Neural cell (in vitro differentiated cells): ENCODE data around the gene C5. TPM values are rescaled to one million over a fixed set of nuclear protein-coding genes. Genes with fewer than 3 reads are reported as not detected.

ENCODE experiments used
- H2AFZ ChIP-seq: fragments of 200-600, 300-800 bp; sonication (generic), shearing (Covaris generic); 2 replicates; pipeline ENCODE4 v1.6.0; 2014; ENCODE audit warnings: low read depth, mild to moderate bottlenecking, antibody characterized with exemption, low read length, moderate library complexity
- H3F3A ChIP-seq: fragments of 200-600 bp; shearing (Covaris generic); 2 replicates; pipeline ENCODE4 v1.6.1; 2016; ENCODE audit warnings: mild to moderate bottlenecking, moderate library complexity, mixed read lengths, antibody characterized with exemption, low read length; ENCODE audit not compliant: insufficient read depth, poor library complexity, severe bottlenecking
- H3K27ac ChIP-seq: fragments of 200-600, 300-800 bp; sonication (generic), shearing (Covaris generic); 2 replicates; pipeline ENCODE4 v1.5.1; 2014; ENCODE audit warnings: mild to moderate bottlenecking, low read length, moderate library complexity
- H3K27me3 ChIP-seq: fragments of 300-800, 200-600 bp; sonication (generic), shearing (Covaris generic); 2 replicates; pipeline ENCODE4 v1.6.0; 2014; ENCODE audit warnings: mild to moderate bottlenecking, low read depth, low read length, moderate library complexity; ENCODE audit not compliant: insufficient read depth
- H3K36me3 ChIP-seq: fragments of 300-800, 200-600 bp; sonication (generic), shearing (Covaris generic); 2 replicates; pipeline ENCODE4 v1.5.1; 2014; ENCODE audit warnings: mild to moderate bottlenecking, antibody characterized with exemption, low read length, moderate library complexity; ENCODE audit not compliant: insufficient read depth
- H3K4me2 ChIP-seq: fragments of 300-800, 200-600 bp; sonication (generic), shearing (Covaris generic); 2 replicates; pipeline ENCODE4 v1.6.0; 2014; ENCODE audit warnings: mild to moderate bottlenecking, low read length
- H3K4me3 ChIP-seq: fragments of 300-800, 200-600 bp; sonication (generic), shearing (Covaris generic); 2 replicates; pipeline ENCODE4 v1.5.1; 2014; ENCODE audit warnings: mild to moderate bottlenecking, low read length, moderate library complexity
- H3K79me2 ChIP-seq: fragments of 200-600 bp; shearing (Covaris generic); replicated peaks from 2 replicates; pipeline ENCODE4 v1.6.0; 2014; ENCODE audit warnings: mild to moderate bottlenecking, low read length, moderate library complexity; ENCODE audit not compliant: insufficient read depth
- H3K9ac ChIP-seq: fragments of 300-800, 200-600 bp; sonication (generic), shearing (Covaris generic); 2 replicates; pipeline ENCODE4 v1.6.1; 2016; ENCODE audit warnings: mild to moderate bottlenecking, low read length, mixed read lengths
- H3K9me2 ChIP-seq: fragments of 200-600 bp; shearing (Covaris generic); 2 replicates; pipeline ENCODE4 v1.6.1; 2016; ENCODE audit warnings: mild to moderate bottlenecking, low read length, mixed read lengths; ENCODE audit not compliant: insufficient read depth
- H3K9me3 ChIP-seq: fragments of 200-600, 300-800 bp; sonication (generic), shearing (Covaris generic); 2 replicates; pipeline ENCODE4 v1.6.1; 2016; ENCODE audit warnings: mild to moderate bottlenecking, mixed run types, low read length, moderate library complexity, mixed read lengths
- H4K20me1 ChIP-seq: fragments of 200-600 bp; shearing (Covaris generic); 2 replicates; pipeline ENCODE4 v1.6.1; 2016; ENCODE audit warnings: mild to moderate bottlenecking, mixed run types; ENCODE audit not compliant: insufficient read depth
- CTCF ChIP-seq: fragments of 450-650 bp; IDR thresholded peaks from 2 replicates; pipeline ENCODE4 v1.5.1; 2014; ENCODE audit warnings: antibody characterized with exemption, mild to moderate bottlenecking, moderate library complexity; ENCODE audit not compliant: poor library complexity, severe bottlenecking
- EP300 ChIP-seq: fragments of 450-650 bp; conservative IDR thresholded peaks from 2 replicates; pipeline ENCODE4 v1.6.1; 2014; ENCODE audit warnings: antibody characterized with exemption, mild to moderate bottlenecking, moderate library complexity; ENCODE audit not compliant: poor library complexity, severe bottlenecking
- EZH2 ChIP-seq: fragments of 200-600, 300-800 bp; shearing (Covaris generic), sonication (generic); IDR thresholded peaks from 2 replicates; pipeline ENCODE4 v1.6.1; 2014; ENCODE audit warnings: antibody characterized with exemption, low read length, borderline replicate concordance, mild to moderate bottlenecking; ENCODE audit not compliant: insufficient read depth, poor library complexity, severe bottlenecking
- MXI1 ChIP-seq: fragments of 450-650 bp; conservative IDR thresholded peaks from 2 replicates; pipeline ENCODE4 v1.6.1; 2014; ENCODE audit warnings: antibody characterized with exemption, mild to moderate bottlenecking; ENCODE audit not compliant: poor library complexity, severe bottlenecking
- POLR2AphosphoS5 ChIP-seq: IDR thresholded peaks from 2 replicates; pipeline ENCODE4 v1.6.1; 2012
- RAD21 ChIP-seq: fragments of 450-650 bp; conservative IDR thresholded peaks from 2 replicates; pipeline ENCODE4 v1.6.1; 2014; ENCODE audit warnings: antibody characterized with exemption, mild to moderate bottlenecking, moderate library complexity
- REST ChIP-seq: IDR thresholded peaks from 2 replicates; pipeline ENCODE4 v1.6.1; 2012; ENCODE audit warnings: borderline replicate concordance
- SMC3 ChIP-seq: fragments of 450-650 bp; conservative IDR thresholded peaks from 2 replicates; pipeline ENCODE4 v1.6.1; 2014; ENCODE audit warnings: antibody characterized with exemption, mild to moderate bottlenecking, moderate library complexity; ENCODE audit not compliant: poor library complexity
- TAF1 ChIP-seq: IDR thresholded peaks from 2 replicates; pipeline ENCODE4 v1.6.1; 2012; ENCODE audit warnings: low read depth
- polyA plus RNA-seq: library from polyadenylated mRNA; depleted of rRNA; stranded (reverse); fragments of >200 nt; gene quantifications from 2 replicates; pipeline ENCODE4 v1.2.3, GENCODE V29; 2014

The C5 gene
- polyA plus RNA-seq, 1 donor from 2014 or later: 3.8 TPM

- Histone ChIP-seq H4K20me1 (no peaks in the 10 kb centered on the region), H3K4me3 (no peak overlapping the region), H3K27ac (no peak overlapping the region), H3K27me3 (no peaks in the 10 kb centered on the region), H3K79me2 (no peaks in the 10 kb centered on the region), H3K9me2 (no peaks in the 10 kb centered on the region), H3K9me3 (no peaks in the 10 kb centered on the region), H3K36me3 (no peaks in the 10 kb centered on the region), H3F3A (no peaks in the 10 kb centered on the region), H3K9ac (no peak overlapping the region), H2AFZ (no peak overlapping the region), H3K4me2 (no peak overlapping the region)
- no peak for TF ChIP-seq TAF1
- no peak for TF ChIP-seq SMC3
- TF ChIP-seq CTCF: no peak
- no peak for TF ChIP-seq POLR2AphosphoS5
- no peak for TF ChIP-seq RAD21
- no peak for TF ChIP-seq EP300
- TF ChIP-seq MXI1: no peak
- TF ChIP-seq REST: no peak
- no peak for TF ChIP-seq EZH2
Observed at GRCh38 chr9:121055642-121056143, 5.6 kb upstream of the C5 start.

- Histone ChIP-seq H3K79me2 (no peaks in the 10 kb centered on the region), H3K9ac (no peak overlapping the region), H3K27me3 (no peaks in the 10 kb centered on the region), H3K9me3 (no peaks in the 10 kb centered on the region), H4K20me1 (no peaks in the 10 kb centered on the region), H3K36me3 (no peaks in the 10 kb centered on the region), H3F3A (no peaks in the 10 kb centered on the region), H2AFZ (no peak overlapping the region), H3K27ac (no peak overlapping the region), H3K9me2 (no peaks in the 10 kb centered on the region), H3K4me3 (no peak overlapping the region), H3K4me2 (no peak overlapping the region)
- TF ChIP-seq TAF1 (no peak), SMC3 (no peak), RAD21 (no peak), EP300 (no peak), CTCF (no peak), REST (no peak), MXI1 (no peak), EZH2 (no peak), POLR2AphosphoS5 (no peak)
Observed at GRCh38 chr9:121053544-121053943, 3.5 kb upstream of the C5 start.
